Measurements from ENCODE around the gene RNF144A.

The RNF144A gene

DNA sequence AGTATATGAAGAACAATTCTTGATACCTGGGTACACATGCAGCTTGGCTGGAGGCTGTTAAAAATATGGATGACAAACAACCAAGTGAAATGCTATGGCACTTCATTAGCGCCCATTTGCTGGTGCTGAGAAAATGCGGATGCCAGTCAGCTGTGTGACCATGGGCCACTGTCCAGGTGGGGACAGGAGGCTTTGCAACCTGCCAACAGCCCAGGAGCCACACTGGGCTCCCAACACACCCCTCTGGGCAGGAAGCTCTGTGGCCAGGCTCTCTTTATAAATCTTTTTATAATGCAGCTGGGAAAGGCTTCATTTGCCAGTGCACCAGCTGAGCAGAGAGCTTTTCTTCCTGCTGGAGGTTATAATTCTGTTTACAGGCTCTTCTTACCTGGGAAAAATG lies 19.9 kb downstream of the RNF144A start:
- DNase-seq: no peak
- TF ChIP-seq, protein P1, sequence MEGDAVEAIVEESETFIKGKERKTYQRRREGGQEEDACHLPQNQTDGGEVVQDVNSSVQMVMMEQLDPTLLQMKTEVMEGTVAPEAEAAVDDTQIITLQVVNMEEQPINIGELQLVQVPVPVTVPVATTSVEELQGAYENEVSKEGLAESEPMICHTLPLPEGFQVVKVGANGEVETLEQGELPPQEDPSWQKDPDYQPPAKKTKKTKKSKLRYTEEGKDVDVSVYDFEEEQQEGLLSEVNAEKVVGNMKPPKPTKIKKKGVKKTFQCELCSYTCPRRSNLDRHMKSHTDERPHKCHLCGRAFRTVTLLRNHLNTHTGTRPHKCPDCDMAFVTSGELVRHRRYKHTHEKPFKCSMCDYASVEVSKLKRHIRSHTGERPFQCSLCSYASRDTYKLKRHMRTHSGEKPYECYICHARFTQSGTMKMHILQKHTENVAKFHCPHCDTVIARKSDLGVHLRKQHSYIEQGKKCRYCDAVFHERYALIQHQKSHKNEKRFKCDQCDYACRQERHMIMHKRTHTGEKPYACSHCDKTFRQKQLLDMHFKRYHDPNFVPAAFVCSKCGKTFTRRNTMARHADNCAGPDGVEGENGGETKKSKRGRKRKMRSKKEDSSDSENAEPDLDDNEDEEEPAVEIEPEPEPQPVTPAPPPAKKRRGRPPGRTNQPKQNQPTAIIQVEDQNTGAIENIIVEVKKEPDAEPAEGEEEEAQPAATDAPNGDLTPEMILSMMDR (IDR thresholded peaks at IDR 0.05; ENCODE audit: low read depth, low read length, missing control alignments): no peak
- Histone ChIP-seq H3K4me3 (ENCODE audit: low read depth, low read length) (no peak overlapping the region), H3K27me3 (replicated peaks) (no peaks in the 10 kb centered on the region), H3K36me3 (replicated peaks) (no peaks in the 10 kb centered on the region), H3K27ac (no peak overlapping the region)
- in situ Hi-C loops (cut with HindIII; ENCODE audit: low pct_ligation_motif_present, low sequenced_read_pairs): no loop called here

DNA sequence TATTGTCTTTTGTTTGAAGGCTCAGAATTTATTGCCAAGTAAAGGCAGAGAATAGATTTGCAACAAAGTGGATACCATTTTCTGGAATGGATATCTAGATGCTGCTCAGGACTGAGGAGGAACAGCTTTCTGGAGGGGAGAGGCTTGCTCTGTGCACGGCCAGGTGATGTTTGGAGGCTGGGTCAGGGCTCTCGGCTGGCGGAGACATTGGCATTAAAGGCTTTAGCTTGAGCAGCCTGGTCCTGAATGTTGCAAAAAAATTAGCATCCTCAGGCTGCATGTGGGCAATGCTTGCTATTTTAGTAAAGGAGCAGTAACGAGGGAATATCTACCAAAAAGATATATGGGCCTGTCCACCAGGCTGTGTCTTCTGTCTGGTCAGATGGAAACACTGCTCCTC lies 20.4 kb downstream of the RNF144A start:
- Histone ChIP-seq H3K4me3 (ENCODE audit: low read depth, low read length) (no peak overlapping the region), H3K36me3 (replicated peaks) (no peaks in the 10 kb centered on the region), H3K27me3 (replicated peaks) (no peaks in the 10 kb centered on the region), H3K27ac (no peak overlapping the region)
- no peak for DNase-seq
- in situ Hi-C loops (cut with HindIII; ENCODE audit: low pct_ligation_motif_present, low sequenced_read_pairs): no loop called here
- TF ChIP-seq, protein P1 (IDR thresholded peaks at IDR 0.05; ENCODE audit: low read depth, low read length, missing control alignments): no peak

GRCh38 chr2:6939071-6939470 lies 21.9 kb downstream of the RNF144A start:
- Histone ChIP-seq H3K27me3 (replicated peaks) (no peaks in the 10 kb centered on the region), H3K36me3 (replicated peaks) (no peaks in the 10 kb centered on the region), H3K4me3 (ENCODE audit: low read depth, low read length) (no peak overlapping the region), H3K27ac (no peak overlapping the region)
- in situ Hi-C loops (cut with HindIII; ENCODE audit: low pct_ligation_motif_present, low sequenced_read_pairs): no loop called here
- TF ChIP-seq, protein P1 (IDR thresholded peaks at IDR 0.05; ENCODE audit: low read depth, low read length, missing control alignments): no peak
- no peak for DNase-seq

DNA sequence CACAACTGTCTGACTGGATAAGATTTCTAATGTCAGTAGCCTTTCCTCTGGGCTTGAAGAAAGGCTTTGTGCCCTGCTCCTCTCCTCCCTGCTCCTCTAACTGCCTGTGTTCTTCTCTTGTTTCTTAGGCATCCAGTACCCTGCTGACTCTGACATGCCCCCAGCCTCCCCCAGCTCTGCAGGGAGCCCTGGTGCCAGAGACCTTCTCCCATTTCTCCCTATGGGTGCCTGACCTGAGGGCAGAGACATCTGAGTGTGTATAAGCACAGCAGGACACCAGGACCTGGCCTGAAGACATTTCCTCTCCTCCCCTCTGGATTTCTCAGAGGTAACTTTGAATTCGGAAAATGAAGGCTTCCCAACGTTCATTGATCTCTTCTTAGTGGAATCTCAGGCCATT lies 23.6 kb downstream of the RNF144A start:
- Histone ChIP-seq H3K36me3 (replicated peaks) (no peaks in the 10 kb centered on the region), H3K27me3 (replicated peaks) (no peaks in the 10 kb centered on the region), H3K4me3 (ENCODE audit: low read depth, low read length) (no peak overlapping the region), H3K27ac (no peak overlapping the region)
- no peak for DNase-seq
- in situ Hi-C loops (cut with HindIII; ENCODE audit: low pct_ligation_motif_present, low sequenced_read_pairs): no loop called here
- TF ChIP-seq, protein P1 (IDR thresholded peaks at IDR 0.05; ENCODE audit: low read depth, low read length, missing control alignments): no peak

GRCh38 chr2:6941299-6942046 lies 24.3 kb downstream of the RNF144A start:
- in situ Hi-C loops (cut with HindIII; ENCODE audit: low pct_ligation_motif_present, low sequenced_read_pairs): no loop called here
- no peak overlapping the region for H3K27ac ChIP-seq
- H3K36me3 ChIP-seq (replicated peaks): no peaks in the 10 kb centered on the region
- TF ChIP-seq, protein P1 (IDR thresholded peaks at IDR 0.05; ENCODE audit: low read depth, low read length, missing control alignments): no peak
- H3K4me3 ChIP-seq (ENCODE audit: low read depth, low read length): no peak overlapping the region
- no peak for DNase-seq
- H3K27me3 ChIP-seq (replicated peaks): no peaks in the 10 kb centered on the region

- no peak for DNase-seq
- no peak overlapping the region for H3K4me3 ChIP-seq (ENCODE audit: low read depth, low read length)
- no peaks in the 10 kb centered on the region for H3K36me3 ChIP-seq (replicated peaks)
- H3K27me3 ChIP-seq (replicated peaks): no peaks in the 10 kb centered on the region
- no peak overlapping the region for H3K27ac ChIP-seq
- in situ Hi-C loops (cut with HindIII; ENCODE audit: low pct_ligation_motif_present, low sequenced_read_pairs): no loop called here
- TF ChIP-seq, protein P1 (IDR thresholded peaks at IDR 0.05; ENCODE audit: low read depth, low read length, missing control alignments): no peak
Measured at GRCh38 chr2:6942848-6943247, 25.6 kb downstream of the RNF144A start.
